Measurements from ENCODE around the gene HDAC1. TPM values are rescaled to one million over a fixed set of nuclear protein-coding genes. Genes with fewer than 3 reads are reported as not detected.

HDAC1 gene
- total and polyA plus RNA-seq, 2 of the 13 experiments (the other 11 are each of a cell fraction or from before 2014, with no cell fraction given), result 93.5 to 189 TPM

DNA sequence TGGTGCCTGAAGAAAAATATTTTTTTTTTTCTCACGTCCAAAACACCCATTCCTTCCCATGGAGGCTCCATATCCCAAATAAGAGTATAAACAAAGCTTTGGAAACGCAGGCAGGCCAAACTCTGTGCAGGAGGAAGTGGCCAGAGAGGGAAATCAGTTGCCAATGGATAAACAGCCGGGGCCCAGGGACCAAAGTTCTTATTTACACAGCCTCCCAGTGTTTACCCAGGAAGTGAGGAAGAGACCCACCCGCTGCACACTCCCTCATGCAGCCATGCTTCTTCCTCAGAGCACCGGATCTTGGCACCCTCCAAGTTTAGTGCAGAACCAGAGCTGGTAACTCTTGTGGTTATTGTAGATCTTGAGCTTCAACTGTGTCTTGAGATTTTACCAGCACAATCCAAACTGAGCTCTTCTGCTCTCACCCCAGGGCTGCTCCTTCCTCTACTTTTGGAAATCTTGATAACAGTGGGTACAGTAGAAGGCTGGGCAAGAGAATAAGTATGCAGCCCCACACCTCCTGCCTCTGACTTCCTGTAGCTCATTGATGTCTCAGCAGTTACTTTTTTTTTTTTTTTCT is 29.9 kb downstream of the HDAC1 start (continued):
- TF ChIP-seq, protein P1, sequence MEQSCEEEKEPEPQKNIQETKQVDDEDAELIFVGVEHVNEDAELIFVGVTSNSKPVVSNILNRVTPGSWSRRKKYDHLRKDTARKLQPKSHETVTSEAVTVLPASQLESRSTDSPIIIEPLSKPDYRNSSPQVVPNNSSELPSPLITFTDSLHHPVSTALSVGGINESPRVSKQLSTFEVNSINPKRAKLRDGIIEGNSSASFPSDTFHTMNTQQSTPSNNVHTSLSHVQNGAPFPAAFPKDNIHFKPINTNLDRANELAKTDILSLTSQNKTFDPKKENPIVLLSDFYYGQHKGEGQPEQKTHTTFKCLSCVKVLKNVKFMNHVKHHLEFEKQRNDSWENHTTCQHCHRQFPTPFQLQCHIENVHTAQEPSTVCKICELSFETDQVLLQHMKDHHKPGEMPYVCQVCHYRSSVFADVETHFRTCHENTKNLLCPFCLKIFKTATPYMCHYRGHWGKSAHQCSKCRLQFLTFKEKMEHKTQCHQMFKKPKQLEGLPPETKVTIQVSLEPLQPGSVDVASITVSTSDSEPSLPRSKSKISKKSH (CRISPR knock-in tag; IDR thresholded peaks at IDR 0.05; ENCODE audit: borderline replicate concordance), result no peak
- TF ChIP-seq ZNF468 (CRISPR knock-in tag; IDR thresholded peaks at IDR 0.05) (no peak), TFE3 (CRISPR knock-in tag; IDR thresholded peaks at IDR 0.05) (peak; percentile 65), ZNF879 (CRISPR knock-in tag; IDR thresholded peaks at IDR 0.05) (no peak), CEBPZ (IDR thresholded peaks at IDR 0.05; ENCODE audit: low read length) (no peak), FLYWCH1 (CRISPR knock-in tag; IDR thresholded peaks at IDR 0.05) (no peak), SKIL (CRISPR knock-in tag; IDR thresholded peaks at IDR 0.05; ENCODE audit: borderline replicate concordance) (no peak), WIZ (CRISPR knock-in tag; IDR thresholded peaks at IDR 0.05) (no peak), ELK4 (CRISPR knock-in tag; IDR thresholded peaks at IDR 0.05; ENCODE audit: borderline replicate concordance) (no peak), CAMTA2 (CRISPR knock-in tag; IDR thresholded peaks at IDR 0.05; ENCODE audit: borderline replicate concordance) (no peak), ZNF839 (CRISPR knock-in tag; IDR thresholded peaks at IDR 0.05; ENCODE audit: borderline replicate concordance) (no peak)
- TF ChIP-seq, protein P2, sequence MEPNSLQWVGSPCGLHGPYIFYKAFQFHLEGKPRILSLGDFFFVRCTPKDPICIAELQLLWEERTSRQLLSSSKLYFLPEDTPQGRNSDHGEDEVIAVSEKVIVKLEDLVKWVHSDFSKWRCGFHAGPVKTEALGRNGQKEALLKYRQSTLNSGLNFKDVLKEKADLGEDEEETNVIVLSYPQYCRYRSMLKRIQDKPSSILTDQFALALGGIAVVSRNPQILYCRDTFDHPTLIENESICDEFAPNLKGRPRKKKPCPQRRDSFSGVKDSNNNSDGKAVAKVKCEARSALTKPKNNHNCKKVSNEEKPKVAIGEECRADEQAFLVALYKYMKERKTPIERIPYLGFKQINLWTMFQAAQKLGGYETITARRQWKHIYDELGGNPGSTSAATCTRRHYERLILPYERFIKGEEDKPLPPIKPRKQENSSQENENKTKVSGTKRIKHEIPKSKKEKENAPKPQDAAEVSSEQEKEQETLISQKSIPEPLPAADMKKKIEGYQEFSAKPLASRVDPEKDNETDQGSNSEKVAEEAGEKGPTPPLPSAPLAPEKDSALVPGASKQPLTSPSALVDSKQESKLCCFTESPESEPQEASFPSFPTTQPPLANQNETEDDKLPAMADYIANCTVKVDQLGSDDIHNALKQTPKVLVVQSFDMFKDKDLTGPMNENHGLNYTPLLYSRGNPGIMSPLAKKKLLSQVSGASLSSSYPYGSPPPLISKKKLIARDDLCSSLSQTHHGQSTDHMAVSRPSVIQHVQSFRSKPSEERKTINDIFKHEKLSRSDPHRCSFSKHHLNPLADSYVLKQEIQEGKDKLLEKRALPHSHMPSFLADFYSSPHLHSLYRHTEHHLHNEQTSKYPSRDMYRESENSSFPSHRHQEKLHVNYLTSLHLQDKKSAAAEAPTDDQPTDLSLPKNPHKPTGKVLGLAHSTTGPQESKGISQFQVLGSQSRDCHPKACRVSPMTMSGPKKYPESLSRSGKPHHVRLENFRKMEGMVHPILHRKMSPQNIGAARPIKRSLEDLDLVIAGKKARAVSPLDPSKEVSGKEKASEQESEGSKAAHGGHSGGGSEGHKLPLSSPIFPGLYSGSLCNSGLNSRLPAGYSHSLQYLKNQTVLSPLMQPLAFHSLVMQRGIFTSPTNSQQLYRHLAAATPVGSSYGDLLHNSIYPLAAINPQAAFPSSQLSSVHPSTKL (CRISPR knock-in tag; IDR thresholded peaks at IDR 0.05), result peak; percentile 93

All from HepG2 (cell line).